ENCODE data around the gene HCCS. TPM values are rescaled to one million over a fixed set of nuclear protein-coding genes. Genes with fewer than 3 reads are reported as not detected.
A peak's percentile ranks its signal among the peaks of the same experiment; 100 is the strongest.
"Not testable (repeated sequence)": the region's sequence is repeated elsewhere in the genome, so short reads cannot be mapped to it uniquely, and the experiment has no call there.

The HCCS gene
- total RNA-seq, 1 experiment from 2014 or later = 38.1 TPM

DNA sequence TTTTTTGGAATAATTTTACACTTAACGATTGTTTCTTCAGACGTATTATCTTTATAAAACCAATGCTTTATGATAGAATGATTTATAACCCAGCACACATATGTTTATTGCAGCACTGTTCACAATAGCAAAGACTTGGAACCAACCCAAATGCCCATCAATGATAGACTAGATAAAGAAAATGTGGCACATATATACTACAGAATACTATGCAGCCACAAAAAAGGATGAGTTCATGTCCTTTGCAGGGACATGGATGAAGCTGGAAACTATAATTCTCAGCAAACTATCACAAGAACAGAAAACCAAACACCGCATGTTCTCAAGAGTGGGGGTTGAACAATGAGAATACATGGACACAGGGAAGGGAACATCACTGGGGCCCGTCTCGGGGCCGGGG, 12.0 kb downstream of the HCCS start:
- not testable (repeated sequence) for DNase-seq (ENCODE audit: low spot score)

GRCh38 chrX:11124112-11124511, 13.0 kb downstream of the HCCS start:
- DNase-seq (ENCODE audit: low spot score) = no peak

GRCh38 chrX:11125060-11125459, 13.9 kb downstream of the HCCS start:
- DNase-seq (ENCODE audit: low spot score) = no peak

- DNase-seq (ENCODE audit: low spot score) = no peak
Observed at GRCh38 chrX:11129534-11130105, 18.5 kb downstream of the HCCS start.

- DNase-seq (ENCODE audit: low spot score) = no peak
Observed at GRCh38 chrX:11130136-11130535, 19.0 kb downstream of the HCCS start.

DNA sequence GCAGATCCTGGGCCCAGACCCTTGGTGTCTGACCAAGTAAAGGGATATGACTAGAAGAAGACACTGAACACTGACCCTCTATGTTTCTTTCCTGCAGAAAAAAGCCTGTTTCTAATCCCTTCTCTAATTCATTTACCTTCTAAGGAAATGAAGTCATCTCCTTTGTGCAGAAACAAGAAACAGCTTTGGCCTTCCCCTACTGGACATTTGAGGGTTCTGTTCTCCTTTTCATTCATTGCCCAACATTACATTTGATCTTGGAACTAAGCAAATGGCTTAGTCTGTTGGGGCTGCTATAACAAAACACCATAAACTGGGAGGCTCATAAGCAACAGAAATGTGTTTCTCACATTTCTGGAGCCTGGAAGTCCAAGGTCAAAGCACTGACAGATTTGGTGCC, 20.0 kb downstream of the HCCS start:
- no peak for DNase-seq (ENCODE audit: low spot score)

- DNase-seq (ENCODE audit: low spot score) = no peak
Observed at GRCh38 chrX:11135564-11136185, 24.5 kb downstream of the HCCS start.

- no peak for DNase-seq (ENCODE audit: low spot score)
Observed at GRCh38 chrX:11137543-11138139, 26.5 kb downstream of the HCCS start.

DNA sequence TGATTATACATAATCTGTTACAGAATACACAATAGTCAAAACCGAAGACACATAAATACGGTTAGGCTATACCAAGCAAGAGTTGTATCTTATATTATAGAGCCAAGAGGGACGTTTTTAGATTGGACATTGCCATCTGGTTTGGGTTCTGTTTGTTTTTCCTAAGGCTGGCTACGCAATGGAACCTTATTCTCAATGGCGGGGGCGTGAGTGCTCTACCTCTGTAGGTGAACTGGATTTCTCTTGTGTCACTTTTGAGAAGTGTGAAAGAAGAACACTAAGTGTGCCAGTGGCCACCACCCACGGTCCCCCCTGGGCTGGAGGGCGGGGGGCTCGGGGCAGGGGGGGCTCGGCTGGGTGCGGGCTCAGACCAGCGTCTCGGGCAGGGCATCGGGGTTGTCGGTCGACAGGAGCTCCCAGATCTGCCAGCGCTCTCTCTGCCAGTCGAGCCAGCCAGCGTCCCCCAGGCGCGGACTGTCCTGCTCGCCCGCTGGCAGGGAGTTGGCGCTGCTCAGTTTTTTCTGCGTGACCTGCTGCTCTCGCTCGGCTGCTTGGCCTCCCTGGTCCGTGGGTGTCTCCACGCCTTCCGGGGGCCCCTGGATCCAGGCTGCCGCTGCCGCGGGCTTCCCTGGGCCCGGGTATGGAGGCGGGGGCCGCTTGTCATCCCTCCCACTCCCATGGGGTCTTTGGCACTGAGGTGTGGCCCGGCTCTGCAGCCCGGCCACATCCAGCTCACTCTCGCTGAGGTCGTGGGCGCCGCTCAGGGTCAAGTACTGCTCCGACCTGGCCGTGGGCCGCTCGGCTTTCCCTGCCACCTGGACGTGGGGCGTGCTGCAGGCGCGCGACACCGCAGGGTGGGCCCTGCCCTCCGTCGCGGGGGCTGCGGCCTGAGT, 27.6 kb downstream of the HCCS start:
- no peak for DNase-seq (ENCODE audit: low spot score)

- peak; percentile 73 for DNase-seq (ENCODE audit: low spot score)
Observed at GRCh38 chrX:11143931-11144678, 33.0 kb downstream of the HCCS start.

GRCh38 chrX:11146411-11146810, 35.3 kb downstream of the HCCS start:
- no peak for DNase-seq (ENCODE audit: low spot score)

DNA sequence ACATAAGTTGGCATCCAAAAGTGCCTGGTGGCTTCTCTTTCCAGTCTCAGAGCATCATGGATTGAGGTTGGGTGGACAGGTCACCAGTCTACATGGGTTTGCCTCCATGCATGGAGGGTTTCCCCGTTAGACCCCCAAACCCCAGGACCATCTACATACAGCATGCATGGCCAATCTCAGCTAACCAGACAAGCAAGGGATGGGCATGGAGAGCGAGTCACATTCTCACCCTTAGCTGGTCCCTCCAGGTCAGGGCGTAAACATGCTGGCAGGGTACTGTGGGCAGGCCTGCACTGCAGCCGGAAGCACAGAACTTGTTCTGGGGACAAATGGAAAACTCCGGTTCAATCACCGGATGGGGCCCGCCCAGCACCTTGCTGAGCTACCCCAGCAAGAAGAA, 37.3 kb downstream of the HCCS start:
- no peak for DNase-seq (ENCODE audit: low spot score)

DNA sequence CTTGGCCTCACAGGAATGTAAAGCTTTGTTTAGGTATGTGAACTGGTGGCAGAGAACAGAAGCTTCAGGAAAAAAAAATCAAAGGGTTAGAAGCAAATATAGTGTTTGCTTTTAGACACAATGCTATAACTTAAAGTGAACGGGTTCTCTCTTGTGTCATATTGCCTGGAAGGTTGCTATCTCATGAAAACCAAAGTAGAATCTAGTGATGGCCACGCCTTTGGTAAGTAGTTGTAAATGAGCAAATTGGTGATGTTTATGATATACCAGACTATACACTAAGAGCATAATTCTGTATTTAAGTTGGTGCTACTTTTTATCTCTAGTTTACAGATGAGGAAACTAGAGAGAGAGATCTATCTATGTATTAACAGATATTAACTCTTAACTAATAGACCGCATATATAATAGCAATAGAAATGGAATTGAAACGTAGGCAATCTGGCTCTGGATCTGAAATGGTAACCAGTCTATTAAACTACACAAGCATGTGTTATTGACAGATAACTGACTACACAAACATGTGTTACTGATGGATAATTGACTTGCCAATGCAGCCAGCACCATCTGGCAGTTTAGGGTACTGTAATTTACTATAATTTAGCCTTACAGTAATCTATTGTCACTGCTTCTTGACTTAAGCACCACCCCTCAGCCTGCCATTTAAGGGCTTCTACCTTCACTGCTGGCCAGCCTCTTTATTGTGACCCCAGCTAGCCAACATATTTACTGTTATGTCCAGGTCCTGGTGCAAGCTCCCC, 40.8 kb downstream of the HCCS start:
- DNase-seq (ENCODE audit: low spot score) = no peak

DNA sequence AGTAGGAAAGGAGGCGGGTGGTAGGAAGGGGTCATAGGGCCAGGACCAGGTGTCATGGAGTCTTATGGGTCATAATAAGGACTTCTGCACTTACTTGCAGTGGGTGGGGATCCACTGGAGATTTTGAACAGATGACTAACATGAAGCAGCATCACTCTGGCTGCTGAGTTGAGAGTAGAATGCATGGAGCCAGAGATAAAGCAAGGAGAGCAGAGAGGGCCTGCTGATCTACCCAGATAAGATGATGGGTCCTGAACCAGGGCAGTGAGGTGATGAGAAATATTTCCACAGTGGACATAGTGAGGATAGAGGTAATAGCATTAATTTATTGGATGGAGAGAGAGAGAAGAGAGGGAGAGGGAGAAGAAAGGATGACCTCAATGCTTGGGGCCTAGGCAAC, 48.0 kb downstream of the HCCS start:
- DNase-seq (ENCODE audit: low spot score) = no peak

DNA sequence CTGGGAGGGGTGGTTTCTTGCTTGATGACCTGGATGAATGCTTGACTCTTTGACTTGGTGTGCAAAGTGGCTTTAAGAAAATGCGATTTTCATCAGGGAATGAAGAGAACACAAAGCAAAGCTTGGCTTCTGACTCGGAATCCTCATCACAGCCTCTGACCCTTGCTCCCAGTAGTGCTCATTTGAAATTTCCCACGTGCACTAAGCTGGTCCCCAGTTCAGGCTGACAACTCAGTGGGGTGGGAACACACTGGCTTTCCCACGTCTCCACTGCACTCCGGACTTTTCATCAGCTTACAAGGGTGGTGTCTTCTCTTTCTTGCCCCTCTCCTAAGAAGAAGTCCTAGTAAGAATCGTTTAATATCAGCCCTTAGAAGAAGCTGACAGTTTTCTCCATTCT, 53.3 kb downstream of the HCCS start:
- DNase-seq (ENCODE audit: low spot score) = no peak

- DNase-seq (ENCODE audit: low spot score) = no peak
Observed at GRCh38 chrX:11171956-11172355, 60.8 kb downstream of the HCCS start.

DNA sequence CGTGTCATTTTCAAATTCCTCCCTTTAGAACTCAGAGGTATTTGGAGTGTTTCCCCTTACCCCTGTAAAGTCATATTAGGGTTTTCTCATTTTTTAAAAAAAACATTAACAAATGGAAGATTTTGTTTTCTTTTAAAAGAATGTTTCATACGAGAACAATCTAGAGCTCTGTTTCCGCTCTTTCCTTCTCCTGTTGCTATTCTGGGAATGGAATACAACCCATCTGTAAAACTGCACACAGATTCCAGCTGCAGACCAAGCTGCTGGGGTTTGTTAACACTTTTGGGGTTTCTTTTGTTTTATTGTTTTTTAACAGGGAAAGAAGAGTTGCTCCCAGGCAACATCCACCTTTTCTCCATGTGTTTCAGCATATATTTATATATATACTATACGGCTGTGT, 61.3 kb downstream of the HCCS start:
- no peak for DNase-seq (ENCODE audit: low spot score)

Measured in H4 (cell line).